OCI-LY7 (cell line): ENCODE measurements around the gene TMEM63B.

ENCODE experiments used
- EZH2phosphoT487 ChIP-seq: fragments of 200-600 bp; sonication (generic); IDR thresholded peaks from 2 replicates; pipeline ENCODE4 v1.6.1; 2018; ENCODE audit warnings: low read depth, borderline replicate concordance, mild to moderate bottlenecking, mixed run types, antibody characterized with exemption, low read length, moderate library complexity, mixed read lengths
- TF ChIP-seq, protein P1 (sequence below): fragments of 200-600 bp; sonication (generic); conservative IDR thresholded peaks from 2 replicates; pipeline ENCODE4 v1.5.1; 2014; ENCODE audit warnings: mild to moderate bottlenecking, antibody characterized with exemption, low read length, moderate library complexity, mixed read lengths

GRCh38 chr6:44093066-44093465 lies 34.3 kb upstream of the TMEM63B start:
- TF ChIP-seq, protein P1, sequence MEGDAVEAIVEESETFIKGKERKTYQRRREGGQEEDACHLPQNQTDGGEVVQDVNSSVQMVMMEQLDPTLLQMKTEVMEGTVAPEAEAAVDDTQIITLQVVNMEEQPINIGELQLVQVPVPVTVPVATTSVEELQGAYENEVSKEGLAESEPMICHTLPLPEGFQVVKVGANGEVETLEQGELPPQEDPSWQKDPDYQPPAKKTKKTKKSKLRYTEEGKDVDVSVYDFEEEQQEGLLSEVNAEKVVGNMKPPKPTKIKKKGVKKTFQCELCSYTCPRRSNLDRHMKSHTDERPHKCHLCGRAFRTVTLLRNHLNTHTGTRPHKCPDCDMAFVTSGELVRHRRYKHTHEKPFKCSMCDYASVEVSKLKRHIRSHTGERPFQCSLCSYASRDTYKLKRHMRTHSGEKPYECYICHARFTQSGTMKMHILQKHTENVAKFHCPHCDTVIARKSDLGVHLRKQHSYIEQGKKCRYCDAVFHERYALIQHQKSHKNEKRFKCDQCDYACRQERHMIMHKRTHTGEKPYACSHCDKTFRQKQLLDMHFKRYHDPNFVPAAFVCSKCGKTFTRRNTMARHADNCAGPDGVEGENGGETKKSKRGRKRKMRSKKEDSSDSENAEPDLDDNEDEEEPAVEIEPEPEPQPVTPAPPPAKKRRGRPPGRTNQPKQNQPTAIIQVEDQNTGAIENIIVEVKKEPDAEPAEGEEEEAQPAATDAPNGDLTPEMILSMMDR = no peak
- TF ChIP-seq EZH2phosphoT487 = no peak
